ENCODE results near the gene LCTL. TPM values are rescaled to one million over a fixed set of nuclear protein-coding genes. Genes with fewer than 3 reads are reported as not detected.
"Not testable (repeated sequence)": the region's sequence is repeated elsewhere in the genome, so short reads cannot be mapped to it uniquely, and the experiment has no call there.

Gene LCTL

GRCh38 chr15:66502491-66502890 lies 63.3 kb downstream of the LCTL start:
- no peak overlapping the region for H3K14ac ChIP-seq (ENCODE audit: low read length in 2 of 2)
- H3K27ac ChIP-seq (ENCODE audit: low read length, poor library complexity, severe bottlenecking): no peak overlapping the region
- H3K4me2 ChIP-seq (ENCODE audit: low read length, poor library complexity, severe bottlenecking): peak overlapping the region; percentile 89
- peak overlapping the region in 1 of 2 experiments; percentile 93 for H3K4me3 ChIP-seq (ENCODE audit: insufficient read depth in 1 of 2, low read depth in 1 of 2, low read length in 2 of 2)
- H2BK120ac ChIP-seq (ENCODE audit: low read depth, low read length): no peak overlapping the region
- no peak overlapping the region for H3K4ac ChIP-seq (ENCODE audit: low read depth in 1 of 2, low read length in 2 of 2)
- no peaks in the 10 kb centered on the region for H3K79me1 ChIP-seq (replicated peaks; ENCODE audit: low read length, poor library complexity, severe bottlenecking)
- H2BK12ac ChIP-seq (ENCODE audit: low read length in 2 of 2): no peak overlapping the region
- no peak overlapping the region for H2AK5ac ChIP-seq (ENCODE audit: low read length, severe bottlenecking)
- no peak overlapping the region for H3K18ac ChIP-seq (ENCODE audit: low read depth in 1 of 2, low read length in 2 of 2)
- no peak overlapping the region for H2BK15ac ChIP-seq (ENCODE audit: low read depth, poor library complexity, severe bottlenecking)
- no peak overlapping the region for H3K23ac ChIP-seq (ENCODE audit: low read length in 2 of 2)
- H3K36me3 ChIP-seq (ENCODE audit: control insufficient read depth in 1 of 2, insufficient read depth in 2 of 2, low read depth in 1 of 2, low read length in 2 of 2): peaks cover 23 to 57% of the 10 kb centered on the region in 2 experiments
- no peak overlapping the region for H2BK5ac ChIP-seq (ENCODE audit: low read depth, low read length, poor library complexity, severe bottlenecking)
- 92% methylated on average over 10 of the region's 10 CpGs for WGBS
- no peak overlapping the region for H4K8ac ChIP-seq (ENCODE audit: low read length)
- H3K27me3 ChIP-seq (ENCODE audit: control insufficient read depth in 1 of 2, insufficient read depth in 1 of 2, low read length in 2 of 2): no peaks in the 10 kb centered on the region
- H2AFZ ChIP-seq (ENCODE audit: low read depth, low read length): no peak overlapping the region
- peak overlapping the region; percentile 97 for H3K9ac ChIP-seq (ENCODE audit: low read length)
- no peak for DNase-seq
- no peaks in the 10 kb centered on the region for H3K9me3 ChIP-seq (ENCODE audit: control insufficient read depth, low read length)
- peaks cover 1% of the 10 kb centered on the region for H3K4me1 ChIP-seq (ENCODE audit: control insufficient read depth, insufficient read depth, low read depth, low read length)
- H4K91ac ChIP-seq (ENCODE audit: low read length): no peak overlapping the region

GRCh38 chr15:66500346-66500745 lies 65.5 kb downstream of the LCTL start:
- not testable (repeated sequence) for H3K4ac ChIP-seq (ENCODE audit: low read depth in 1 of 2, low read length in 2 of 2); H3K23ac ChIP-seq (ENCODE audit: low read length in 2 of 2); H2BK12ac ChIP-seq (ENCODE audit: low read length in 2 of 2); H3K14ac ChIP-seq (ENCODE audit: low read length in 2 of 2); H2BK15ac ChIP-seq (ENCODE audit: low read depth, poor library complexity, severe bottlenecking); H3K4me3 ChIP-seq (ENCODE audit: insufficient read depth in 1 of 2, low read depth in 1 of 2, low read length in 2 of 2); H3K27me3 ChIP-seq (ENCODE audit: control insufficient read depth in 1 of 2, insufficient read depth in 1 of 2, low read length in 2 of 2); H3K4me2 ChIP-seq (ENCODE audit: low read length, poor library complexity, severe bottlenecking); H2AK5ac ChIP-seq (ENCODE audit: low read length, severe bottlenecking); H2AFZ ChIP-seq (ENCODE audit: low read depth, low read length); H2BK5ac ChIP-seq (ENCODE audit: low read depth, low read length, poor library complexity, severe bottlenecking); H2BK120ac ChIP-seq (ENCODE audit: low read depth, low read length); H4K8ac ChIP-seq (ENCODE audit: low read length); H3K9me3 ChIP-seq (ENCODE audit: control insufficient read depth, low read length); H3K4me1 ChIP-seq (ENCODE audit: control insufficient read depth, insufficient read depth, low read depth, low read length); H3K18ac ChIP-seq (ENCODE audit: low read depth in 1 of 2, low read length in 2 of 2); DNase-seq; H3K79me1 ChIP-seq (replicated peaks; ENCODE audit: low read length, poor library complexity, severe bottlenecking); H3K27ac ChIP-seq (ENCODE audit: low read length, poor library complexity, severe bottlenecking); H4K91ac ChIP-seq (ENCODE audit: low read length)
- WGBS: 95% methylated on average over 6 of the region's 7 CpGs
- Histone ChIP-seq H3K36me3 (ENCODE audit: control insufficient read depth in 1 of 2, insufficient read depth in 2 of 2, low read depth in 1 of 2, low read length in 2 of 2) (peaks cover 23 to 60% of the 10 kb centered on the region in 2 experiments), H3K9ac (ENCODE audit: low read length) (peak overlapping the region; percentile 97)

GRCh38 chr15:66498501-66499386 lies 67.1 kb downstream of the LCTL start:
- H3K4ac ChIP-seq (ENCODE audit: low read depth in 1 of 2, low read length in 2 of 2): no peak overlapping the region
- H3K27me3 ChIP-seq (ENCODE audit: control insufficient read depth in 1 of 2, insufficient read depth in 1 of 2, low read length in 2 of 2): no peaks in the 10 kb centered on the region
- H4K8ac ChIP-seq (ENCODE audit: low read length): no peak overlapping the region
- no peak overlapping the region for H3K23ac ChIP-seq (ENCODE audit: low read length in 2 of 2)
- no peak overlapping the region for H2BK5ac ChIP-seq (ENCODE audit: low read depth, low read length, poor library complexity, severe bottlenecking)
- no peak overlapping the region for H3K14ac ChIP-seq (ENCODE audit: low read length in 2 of 2)
- peak overlapping the region; percentile 43 for H3K27ac ChIP-seq (ENCODE audit: low read length, poor library complexity, severe bottlenecking)
- H3K79me1 ChIP-seq (replicated peaks; ENCODE audit: low read length, poor library complexity, severe bottlenecking): peaks cover 10% of the 10 kb centered on the region
- H2AK5ac ChIP-seq (ENCODE audit: low read length, severe bottlenecking): no peak overlapping the region
- no peak overlapping the region for H3K4me2 ChIP-seq (ENCODE audit: low read length, poor library complexity, severe bottlenecking)
- peaks cover 23 to 76% of the 10 kb centered on the region in 2 experiments for H3K36me3 ChIP-seq (ENCODE audit: control insufficient read depth in 1 of 2, insufficient read depth in 2 of 2, low read depth in 1 of 2, low read length in 2 of 2)
- H3K9me3 ChIP-seq (ENCODE audit: control insufficient read depth, low read length): no peaks in the 10 kb centered on the region
- 81% methylated on average over 3 of the region's 3 CpGs for WGBS
- H3K18ac ChIP-seq (ENCODE audit: low read depth in 1 of 2, low read length in 2 of 2): no peak overlapping the region
- no peak overlapping the region for H2BK120ac ChIP-seq (ENCODE audit: low read depth, low read length)
- H2AFZ ChIP-seq (ENCODE audit: low read depth, low read length): no peak overlapping the region
- peak; percentile 48 for DNase-seq
- no peak overlapping the region for H4K91ac ChIP-seq (ENCODE audit: low read length)
- H2BK12ac ChIP-seq (ENCODE audit: low read length in 2 of 2): no peak overlapping the region
- H3K9ac ChIP-seq (ENCODE audit: low read length): peak overlapping the region; percentile 99
- H3K4me1 ChIP-seq (ENCODE audit: control insufficient read depth, insufficient read depth, low read depth, low read length): peaks cover 6% of the 10 kb centered on the region
- H3K4me3 ChIP-seq (ENCODE audit: insufficient read depth in 1 of 2, low read depth in 1 of 2, low read length in 2 of 2): no peak overlapping the region
- no peak overlapping the region for H2BK15ac ChIP-seq (ENCODE audit: low read depth, poor library complexity, severe bottlenecking)

Small RNA genes lying within 50 kb of the gene (small RNA-seq; reads per million reads assigned to genes)
- gene RF01159 (ENCODE audit: low read depth): not detected
- gene SNORD16 (ENCODE audit: low read depth): not detected
- gene SNORD18A (ENCODE audit: low read depth): not detected
- not detected for gene SNORD18B (ENCODE audit: low read depth)
- gene SNORD18C (ENCODE audit: low read depth): not detected

Measured in mesenchymal stem cell (in vitro differentiated cells and primary cell).